Tibial artery (tissue), 4 donors: ENCODE data around the gene FOXN1.
"Not testable (repeated sequence)": the region's sequence is repeated elsewhere in the genome, so short reads cannot be mapped to it uniquely, and the experiment has no call there.

ENCODE experiments used
- DNase-seq, 2 donors: peaks; one replicate each; pipeline ENCODE4 v3.0.0-alpha.2; 2019
- H3K27ac ChIP-seq, 2 donors: fragments of 200-600 bp; sonication (generic) in 1 of 2; 1 replicate in 1 of 2; 2 replicates in 1 of 2; pipeline ENCODE4 v1.5.1; 2018 to 2019; ENCODE audit warnings: mild to moderate bottlenecking in 1 of 2
- H3K27me3 ChIP-seq, 2 donors: fragments of 200-600 bp; sonication (generic) in 1 of 2; one replicate each; pipeline versions ENCODE4 v1.5.1 to v1.6.0; 2016 to 2019
- H3K36me3 ChIP-seq, 3 donors: fragments of 200-600 bp; sonication (generic) in 2 of 3; one replicate each; pipeline ENCODE4 v1.5.1; 2016 to 2019; ENCODE audit warnings: mild to moderate bottlenecking in 2 of 3
- H3K4me1 ChIP-seq, 4 donors: fragments of 200-600 bp; sonication (generic) in 2 of 4; 1 replicate in 3 of 4; 2 replicates in 1 of 4; pipeline ENCODE4 v1.5.1; 2016 to 2019
- H3K4me3 ChIP-seq, 2 donors: fragments of 200-600 bp; sonication (generic) in 1 of 2; 1 replicate in 1 of 2; 2 replicates in 1 of 2; pipeline ENCODE4 v1.5.1; 2018 to 2019; ENCODE audit warnings: mild to moderate bottlenecking in 2 of 2
- H3K9me3 ChIP-seq, 3 donors: fragments of 200-600 bp; sonication (generic) in 1 of 3; one replicate each; pipeline ENCODE4 v1.5.1; 2016 to 2019
- intact Hi-C: fragments of 100-400 bp; cut with DNase I; formaldehyde crosslinking; loops from one replicate; pipeline ENCODE4 v1.15.0; 2023; ENCODE audit warnings: low total_unique reads
- TF ChIP-seq, protein P1 (sequence below), 2 experiments: fragments of 200-600 bp in 1 of 2; fragments of 450-650 bp in 1 of 2; IDR thresholded peaks; one replicate each; pipeline ENCODE4 v1.5.1; 2017 to 2019; ENCODE audit warnings: antibody characterized with exemption in 2 of 2, mild to moderate bottlenecking in 1 of 2, moderate library complexity in 1 of 2

The FOXN1 gene, protein sequence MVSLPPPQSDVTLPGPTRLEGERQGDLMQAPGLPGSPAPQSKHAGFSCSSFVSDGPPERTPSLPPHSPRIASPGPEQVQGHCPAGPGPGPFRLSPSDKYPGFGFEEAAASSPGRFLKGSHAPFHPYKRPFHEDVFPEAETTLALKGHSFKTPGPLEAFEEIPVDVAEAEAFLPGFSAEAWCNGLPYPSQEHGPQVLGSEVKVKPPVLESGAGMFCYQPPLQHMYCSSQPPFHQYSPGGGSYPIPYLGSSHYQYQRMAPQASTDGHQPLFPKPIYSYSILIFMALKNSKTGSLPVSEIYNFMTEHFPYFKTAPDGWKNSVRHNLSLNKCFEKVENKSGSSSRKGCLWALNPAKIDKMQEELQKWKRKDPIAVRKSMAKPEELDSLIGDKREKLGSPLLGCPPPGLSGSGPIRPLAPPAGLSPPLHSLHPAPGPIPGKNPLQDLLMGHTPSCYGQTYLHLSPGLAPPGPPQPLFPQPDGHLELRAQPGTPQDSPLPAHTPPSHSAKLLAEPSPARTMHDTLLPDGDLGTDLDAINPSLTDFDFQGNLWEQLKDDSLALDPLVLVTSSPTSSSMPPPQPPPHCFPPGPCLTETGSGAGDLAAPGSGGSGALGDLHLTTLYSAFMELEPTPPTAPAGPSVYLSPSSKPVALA

DNA sequence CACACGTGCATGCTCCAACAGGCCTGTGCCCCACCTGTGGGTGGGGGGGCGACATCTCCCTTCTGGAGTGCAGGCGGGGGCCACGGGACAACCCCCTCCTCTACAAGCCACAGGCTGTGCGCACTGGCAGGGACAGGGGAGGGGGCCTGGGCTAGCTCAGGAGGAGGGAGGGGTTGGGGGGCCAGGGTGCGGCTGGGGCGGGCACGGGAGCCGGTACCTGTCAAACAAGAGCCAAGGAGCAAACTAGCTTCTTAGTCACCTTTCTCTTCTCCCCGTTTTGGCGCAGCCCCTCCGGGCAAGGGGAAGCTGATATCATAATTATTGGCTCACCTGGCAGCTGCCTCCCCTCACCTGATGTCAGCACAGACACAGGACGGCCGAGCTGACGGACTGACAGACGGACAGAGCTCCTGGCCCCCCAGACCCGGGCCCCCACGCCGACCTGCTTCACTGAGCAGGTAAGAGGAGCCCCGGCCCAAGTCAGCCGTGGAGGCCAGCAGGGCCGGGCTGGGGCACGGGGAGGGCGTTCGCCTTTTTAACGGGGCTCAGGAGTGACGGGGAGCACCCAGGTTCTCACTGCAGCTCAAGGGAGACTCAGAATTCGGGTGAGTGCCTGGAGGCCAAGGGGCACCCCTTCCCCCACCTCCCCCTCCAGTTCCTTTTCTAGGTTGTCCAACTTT, at the start of gene FOXN1:
TSS of gene FOXN1 (plus strand) at position 363 of the 680 bp plus-strand sequence. CDS start 17,622 bp downstream, outside the sequence.
- no peaks in the 10 kb centered on the region for H3K9me3 ChIP-seq
- peaks cover 0 to 4% (median 0%) of the 10 kb centered on the region in 4 donors for H3K4me1 ChIP-seq
- H3K36me3 ChIP-seq, result no peaks in the 10 kb centered on the region
- peaks cover 0 to 55% of the 10 kb centered on the region in 2 donors for H3K27me3 ChIP-seq
- intact Hi-C loops, result no loop called here
- TF ChIP-seq, protein P1, sequence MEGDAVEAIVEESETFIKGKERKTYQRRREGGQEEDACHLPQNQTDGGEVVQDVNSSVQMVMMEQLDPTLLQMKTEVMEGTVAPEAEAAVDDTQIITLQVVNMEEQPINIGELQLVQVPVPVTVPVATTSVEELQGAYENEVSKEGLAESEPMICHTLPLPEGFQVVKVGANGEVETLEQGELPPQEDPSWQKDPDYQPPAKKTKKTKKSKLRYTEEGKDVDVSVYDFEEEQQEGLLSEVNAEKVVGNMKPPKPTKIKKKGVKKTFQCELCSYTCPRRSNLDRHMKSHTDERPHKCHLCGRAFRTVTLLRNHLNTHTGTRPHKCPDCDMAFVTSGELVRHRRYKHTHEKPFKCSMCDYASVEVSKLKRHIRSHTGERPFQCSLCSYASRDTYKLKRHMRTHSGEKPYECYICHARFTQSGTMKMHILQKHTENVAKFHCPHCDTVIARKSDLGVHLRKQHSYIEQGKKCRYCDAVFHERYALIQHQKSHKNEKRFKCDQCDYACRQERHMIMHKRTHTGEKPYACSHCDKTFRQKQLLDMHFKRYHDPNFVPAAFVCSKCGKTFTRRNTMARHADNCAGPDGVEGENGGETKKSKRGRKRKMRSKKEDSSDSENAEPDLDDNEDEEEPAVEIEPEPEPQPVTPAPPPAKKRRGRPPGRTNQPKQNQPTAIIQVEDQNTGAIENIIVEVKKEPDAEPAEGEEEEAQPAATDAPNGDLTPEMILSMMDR (IDR thresholded peaks at IDR 0.05), result no peak
- H3K4me3 ChIP-seq, result no peak within 1 kb of the TSS
- no peak for DNase-seq
- H3K27ac ChIP-seq, result no peak within 1 kb of the TSS

DNA sequence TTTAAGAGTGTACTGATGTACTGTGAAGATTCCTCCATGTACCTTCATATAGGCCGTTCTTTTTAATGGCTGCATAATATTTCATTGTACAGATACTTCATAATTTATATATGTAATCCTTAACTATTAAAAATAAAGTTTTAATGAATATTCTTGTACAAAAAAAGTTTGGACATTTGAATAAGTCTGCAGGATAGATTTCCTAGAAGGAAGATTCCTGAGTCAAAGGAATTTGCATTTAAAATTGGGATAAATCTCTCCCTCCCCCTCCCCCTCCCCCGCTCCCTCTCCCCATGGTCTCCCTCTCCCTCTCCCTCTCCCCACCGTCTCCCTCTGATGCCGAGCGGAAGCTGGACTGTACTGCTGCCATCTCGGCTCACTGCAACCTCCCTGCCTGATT, 48.3 kb upstream of the FOXN1 start:
- intact Hi-C loops, result no loop called here
- no peaks in the 10 kb centered on the region for H3K9me3 ChIP-seq

DNA sequence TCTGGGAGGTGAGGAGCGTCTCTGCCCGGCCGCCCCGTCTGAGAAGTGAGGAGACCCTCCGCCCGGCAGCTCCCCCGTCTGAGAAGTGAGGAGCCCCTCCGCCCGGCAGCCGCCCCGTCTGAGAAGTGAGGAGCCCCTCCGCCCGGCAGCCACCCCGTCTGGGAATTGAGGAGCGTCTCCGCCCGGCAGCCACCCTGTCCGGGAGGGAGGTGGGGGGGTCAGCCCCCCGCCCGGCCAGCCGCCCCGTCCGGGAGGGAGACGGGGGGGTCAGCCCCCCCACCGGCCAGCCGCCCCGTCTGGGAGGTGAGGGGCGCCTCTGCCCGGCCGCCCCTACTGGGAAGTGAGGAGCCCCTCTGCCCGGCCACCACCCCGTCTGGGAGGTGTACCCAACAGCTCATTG, 47.3 kb upstream of the FOXN1 start:
- H3K9me3 ChIP-seq, H3K27ac ChIP-seq, intact Hi-C loops, H3K27me3 ChIP-seq, H3K36me3 ChIP-seq, H3K4me1 ChIP-seq, DNase-seq, H3K4me3 ChIP-seq: not testable (repeated sequence)

More for the DNA sequence above, 48.3 kb upstream of the FOXN1 start:
- no peaks in the 10 kb centered on the region for H3K4me1 ChIP-seq
- no peak overlapping the region for H3K27ac ChIP-seq
- H3K27me3 ChIP-seq, result peaks cover 0 to 3% of the 10 kb centered on the region in 2 donors
- H3K4me3 ChIP-seq, result no peak overlapping the region
- TF ChIP-seq, protein P1 (IDR thresholded peaks at IDR 0.05), result no peak
- H3K36me3 ChIP-seq, result no peaks in the 10 kb centered on the region
- no peak for DNase-seq

DNA sequence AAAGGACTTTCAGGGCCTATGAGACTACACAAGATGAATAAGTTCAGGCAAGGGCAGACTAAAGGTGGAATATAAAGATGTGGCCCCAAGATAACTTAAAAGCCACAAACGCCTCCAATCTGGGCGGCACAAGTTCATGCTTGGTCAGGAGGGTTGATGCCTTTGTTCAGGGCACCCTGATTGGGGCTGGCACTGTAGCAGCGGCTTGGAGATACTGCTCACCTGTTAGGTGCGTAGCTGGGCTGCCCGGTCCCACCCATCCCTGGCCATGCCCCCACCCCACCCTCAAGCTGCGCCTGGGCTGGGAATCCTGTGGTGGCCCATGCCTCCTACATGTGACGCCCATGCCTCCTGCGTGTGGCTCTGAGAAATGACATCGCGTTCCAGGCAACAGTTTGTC, 45.2 kb upstream of the FOXN1 start:
- DNase-seq, result no peak
- Histone ChIP-seq H3K27me3 (peaks cover 0 to 25% of the 10 kb centered on the region in 2 donors), H3K9me3 (no peaks in the 10 kb centered on the region), H3K36me3 (no peaks in the 10 kb centered on the region), H3K27ac (no peak overlapping the region), H3K4me3 (no peak overlapping the region), H3K4me1 (no peaks in the 10 kb centered on the region)
- intact Hi-C loops, result no loop called here
- TF ChIP-seq, protein P1 (IDR thresholded peaks at IDR 0.05), result no peak

DNA sequence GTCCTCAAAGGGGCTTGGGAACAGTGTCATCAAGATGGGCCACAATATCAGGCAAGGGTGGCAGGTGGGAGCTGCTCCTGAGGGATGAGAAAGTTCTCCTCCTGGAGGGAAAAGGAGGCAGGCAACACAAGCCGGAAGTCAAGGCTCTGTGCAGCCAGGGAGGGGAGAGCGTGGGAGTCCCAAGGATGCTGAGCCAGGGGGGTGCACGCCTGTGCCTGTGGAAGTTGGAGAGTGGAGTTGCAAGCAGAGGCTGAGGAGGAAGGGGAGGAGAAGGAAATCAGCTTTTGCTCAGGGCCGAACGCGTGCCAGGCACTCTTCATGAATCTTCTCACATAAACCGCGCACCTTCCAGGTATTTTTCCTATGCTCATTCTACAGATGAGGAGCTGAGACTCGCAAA, 40.1 kb upstream of the FOXN1 start:
- DNase-seq, result no peak
- intact Hi-C loops, result no loop called here
- TF ChIP-seq, protein P1 (IDR thresholded peaks at IDR 0.05), result no peak
- no peak overlapping the region for H3K4me3 ChIP-seq
- H3K9me3 ChIP-seq, result no peaks in the 10 kb centered on the region
- no peak overlapping the region for H3K27ac ChIP-seq
- H3K27me3 ChIP-seq, result peaks cover 0 to 35% of the 10 kb centered on the region in 2 donors
- H3K36me3 ChIP-seq, result no peaks in the 10 kb centered on the region
- no peaks in the 10 kb centered on the region for H3K4me1 ChIP-seq
